ENCODE data around the gene DNHD1. TPM values are rescaled to one million over a fixed set of nuclear protein-coding genes. Genes with fewer than 3 reads are reported as not detected.

The DNHD1 gene
- total RNA-seq, 1 experiment from 2014 or later = 3.5 TPM

GRCh38 chr11:6570691-6571427 is 73.8 kb downstream of the DNHD1 start:
- Histone ChIP-seq H3K9me3 (replicated peaks) (no peaks in the 10 kb centered on the region), H3K27me3 (no peaks in the 10 kb centered on the region), H3K36me3 (no peaks in the 10 kb centered on the region; the same call in 1 of the 2 replicates), H3K4me1 (no peaks in the 10 kb centered on the region; the same call in 1 of the 2 replicates), H3K27ac (no peak overlapping the region), H3K4me3 (no peak overlapping the region)
- DNase-seq = no peak

- Histone ChIP-seq H3K4me3 (no peak overlapping the region), H3K9me3 (replicated peaks) (no peaks in the 10 kb centered on the region), H3K27me3 (no peaks in the 10 kb centered on the region), H3K36me3 (no peaks in the 10 kb centered on the region; the same call in 1 of the 2 replicates), H3K4me1 (no peaks in the 10 kb centered on the region; the same call in 1 of the 2 replicates), H3K27ac (no peak overlapping the region)
- no peak for DNase-seq
Observed at GRCh38 chr11:6571434-6572008, 74.4 kb downstream of the DNHD1 start.

GRCh38 chr11:6572215-6572614 is 75.1 kb downstream of the DNHD1 start:
- DNase-seq = no peak
- H3K27ac ChIP-seq = no peak overlapping the region

GRCh38 chr11:6574816-6575715 is 78.0 kb downstream of the DNHD1 start:
- Histone ChIP-seq H3K27me3 (no peaks in the 10 kb centered on the region), H3K27ac (no peak overlapping the region), H3K9me3 (replicated peaks) (no peaks in the 10 kb centered on the region)

More at GRCh38 chr11:6572215-6572614, 75.1 kb downstream of the DNHD1 start:
- Histone ChIP-seq H3K4me1 (peaks cover 4% of the 10 kb centered on the region), H3K27me3 (no peaks in the 10 kb centered on the region), H3K36me3 (no peaks in the 10 kb centered on the region; the same call in 1 of the 2 replicates), H3K9me3 (replicated peaks) (no peaks in the 10 kb centered on the region), H3K4me3 (no peak overlapping the region)

GRCh38 chr11:6576471-6577373 is 79.6 kb downstream of the DNHD1 start:
- H3K4me1 ChIP-seq = peaks cover 8% of the 10 kb centered on the region; the same call in 1 of the 2 replicates
- no peak overlapping the region for H3K4me3 ChIP-seq
- no peak overlapping the region for H3K27ac ChIP-seq
- DNase-seq = peak; percentile 58 to 76
- no peaks in the 10 kb centered on the region for H3K36me3 ChIP-seq
- H3K27me3 ChIP-seq = no peaks in the 10 kb centered on the region
- H3K9me3 ChIP-seq (replicated peaks) = no peaks in the 10 kb centered on the region

More at GRCh38 chr11:6574816-6575715, 78.0 kb downstream of the DNHD1 start:
- Histone ChIP-seq H3K4me1 (peaks cover 8% of the 10 kb centered on the region; the same call in 1 of the 2 replicates), H3K36me3 (no peaks in the 10 kb centered on the region; the same call in 1 of the 2 replicates), H3K4me3 (no peak overlapping the region)
- DNase-seq = no peak

- Histone ChIP-seq H3K9me3 (replicated peaks) (no peaks in the 10 kb centered on the region), H3K4me1 (peaks cover 8% of the 10 kb centered on the region; the same call in 1 of the 2 replicates), H3K27ac (no peak overlapping the region), H3K27me3 (no peaks in the 10 kb centered on the region), H3K4me3 (no peak overlapping the region), H3K36me3 (no peaks in the 10 kb centered on the region)
- DNase-seq = no peak
Observed at GRCh38 chr11:6578134-6578533, 81.1 kb downstream of the DNHD1 start.

GRCh38 chr11:6579681-6580080 is 82.6 kb downstream of the DNHD1 start:
- peaks cover 2% of the 10 kb centered on the region; the same call in 1 of the 2 replicates for H3K9me3 ChIP-seq (replicated peaks)
- H3K27me3 ChIP-seq = no peaks in the 10 kb centered on the region
- peaks cover 6% of the 10 kb centered on the region; the same call in 1 of the 2 replicates for H3K36me3 ChIP-seq
- H3K4me3 ChIP-seq = no peak overlapping the region
- DNase-seq = no peak
- no peak overlapping the region for H3K27ac ChIP-seq
- peaks cover 8% of the 10 kb centered on the region; the same call in 1 of the 2 replicates for H3K4me1 ChIP-seq

- Histone ChIP-seq H3K9me3 (replicated peaks) (peaks cover 6% of the 10 kb centered on the region; the same call in 1 of the 2 replicates), H3K4me3 (no peak overlapping the region)
- DNase-seq = no peak
Observed at GRCh38 chr11:6583584-6583983, 86.5 kb downstream of the DNHD1 start.

GRCh38 chr11:6584528-6584927 is 87.4 kb downstream of the DNHD1 start:
- Histone ChIP-seq H3K27ac (no peak overlapping the region), H3K27me3 (no peaks in the 10 kb centered on the region), H3K4me1 (no peaks in the 10 kb centered on the region), H3K36me3 (peaks cover 9% of the 10 kb centered on the region), H3K9me3 (replicated peaks) (peaks cover 6% of the 10 kb centered on the region; the same call in 1 of the 2 replicates), H3K4me3 (no peak overlapping the region)
- DNase-seq = no peak

More at GRCh38 chr11:6583584-6583983, 86.5 kb downstream of the DNHD1 start:
- H3K36me3 ChIP-seq = peaks cover 9% of the 10 kb centered on the region
- no peaks in the 10 kb centered on the region for H3K4me1 ChIP-seq
- no peak overlapping the region for H3K27ac ChIP-seq
- H3K27me3 ChIP-seq = no peaks in the 10 kb centered on the region

- H3K27ac ChIP-seq = no peak overlapping the region
- no peak for DNase-seq
Observed at GRCh38 chr11:6586434-6587359, 89.6 kb downstream of the DNHD1 start.

GRCh38 chr11:6587360-6587953 is 90.4 kb downstream of the DNHD1 start:
- no peak for DNase-seq
- no peak overlapping the region for H3K4me3 ChIP-seq

More at GRCh38 chr11:6586434-6587359, 89.6 kb downstream of the DNHD1 start:
- no peaks in the 10 kb centered on the region for H3K4me1 ChIP-seq
- H3K36me3 ChIP-seq = peaks cover 18% of the 10 kb centered on the region
- no peak overlapping the region for H3K4me3 ChIP-seq
- peaks cover 6% of the 10 kb centered on the region; the same call in 1 of the 2 replicates for H3K9me3 ChIP-seq (replicated peaks)
- no peaks in the 10 kb centered on the region for H3K27me3 ChIP-seq

GRCh38 chr11:6588018-6588417 is 90.9 kb downstream of the DNHD1 start:
- Histone ChIP-seq H3K27ac (no peak overlapping the region), H3K36me3 (peaks cover 18% of the 10 kb centered on the region), H3K4me1 (no peaks in the 10 kb centered on the region), H3K9me3 (replicated peaks) (peaks cover 6% of the 10 kb centered on the region; the same call in 1 of the 2 replicates), H3K4me3 (no peak overlapping the region), H3K27me3 (no peaks in the 10 kb centered on the region)
- no peak for DNase-seq

More at GRCh38 chr11:6587360-6587953, 90.4 kb downstream of the DNHD1 start:
- Histone ChIP-seq H3K27me3 (no peaks in the 10 kb centered on the region), H3K9me3 (replicated peaks) (peaks cover 6% of the 10 kb centered on the region; the same call in 1 of the 2 replicates), H3K36me3 (peaks cover 18% of the 10 kb centered on the region), H3K27ac (no peak overlapping the region), H3K4me1 (no peaks in the 10 kb centered on the region)
